Erythroblast (primary cell): ENCODE measurements around the gene SYCP3.

Experiments
- GATA1 ChIP-seq: IDR thresholded peaks from 2 replicates; pipeline ENCODE4 v1.6.1; 2011; ENCODE audit warnings: low read depth, mild to moderate bottlenecking, control low read depth, low read length, moderate library complexity
- POLR2A ChIP-seq: IDR thresholded peaks from 2 replicates; pipeline ENCODE4 v1.6.1; 2011; ENCODE audit warnings: mild to moderate bottlenecking, low read length

- TF ChIP-seq POLR2A = no peak
- TF ChIP-seq GATA1 = no peak
Measured at GRCh38 chr12:101772012-101772775, 32.9 kb upstream of the SYCP3 start.
